Measurements from ENCODE around the gene HEATR9. TPM values are rescaled to one million over a fixed set of nuclear protein-coding genes. Genes with fewer than 3 reads are reported as not detected.

HEATR9 gene
- polyA plus RNA-seq, 2 of the 4 experiments (the other 2 are of a cell fraction), result not detected

DNA sequence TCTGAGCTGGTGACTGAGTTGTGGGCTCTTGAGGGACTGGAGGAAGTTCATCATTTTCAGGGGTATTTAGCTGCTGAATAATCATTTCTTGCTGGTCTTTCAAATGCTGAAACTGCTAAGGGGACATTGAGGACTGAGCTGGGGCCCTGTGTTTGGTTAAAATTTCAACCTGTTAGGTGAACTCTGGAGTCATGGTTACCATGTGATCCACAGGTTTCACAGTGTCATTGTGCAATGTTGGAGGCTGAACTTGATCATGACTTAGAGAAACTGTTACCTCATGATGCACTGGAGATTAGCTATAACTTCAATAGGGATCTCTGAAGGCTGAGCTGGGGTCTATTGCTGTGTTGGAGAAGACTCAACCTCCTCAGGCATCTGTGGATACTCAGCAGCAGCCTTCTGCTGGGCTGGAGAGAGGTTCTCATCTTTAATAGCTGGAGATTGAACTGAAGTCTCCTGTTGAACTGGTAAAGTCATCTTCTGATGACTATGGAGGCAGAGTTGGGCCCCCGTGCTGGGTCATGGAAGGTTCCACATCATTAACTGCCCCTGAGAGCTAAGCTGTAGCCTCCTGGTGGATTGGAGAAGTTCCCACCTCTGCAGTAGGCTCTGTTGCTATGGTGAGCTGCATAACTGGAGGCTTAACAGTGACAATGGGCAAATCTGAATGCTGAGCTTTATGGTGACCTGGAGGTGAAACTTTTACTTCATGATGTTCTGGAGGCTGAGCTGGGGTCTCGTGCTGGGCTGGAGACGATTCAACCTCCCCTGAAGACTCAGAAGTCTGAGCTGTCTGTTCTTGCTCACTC is 46.7 kb upstream of the HEATR9 start (continued):
- TF ChIP-seq, protein P1, sequence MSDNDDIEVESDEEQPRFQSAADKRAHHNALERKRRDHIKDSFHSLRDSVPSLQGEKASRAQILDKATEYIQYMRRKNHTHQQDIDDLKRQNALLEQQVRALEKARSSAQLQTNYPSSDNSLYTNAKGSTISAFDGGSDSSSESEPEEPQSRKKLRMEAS (IDR thresholded peaks at IDR 0.05), result no peak
- TF ChIP-seq HEYL (CRISPR knock-in tag; IDR thresholded peaks at IDR 0.05), result no peak
- TF ChIP-seq NFE2L2 (conservative IDR thresholded peaks at IDR 0.05; ENCODE audit: low read length), result no peak

DNA sequence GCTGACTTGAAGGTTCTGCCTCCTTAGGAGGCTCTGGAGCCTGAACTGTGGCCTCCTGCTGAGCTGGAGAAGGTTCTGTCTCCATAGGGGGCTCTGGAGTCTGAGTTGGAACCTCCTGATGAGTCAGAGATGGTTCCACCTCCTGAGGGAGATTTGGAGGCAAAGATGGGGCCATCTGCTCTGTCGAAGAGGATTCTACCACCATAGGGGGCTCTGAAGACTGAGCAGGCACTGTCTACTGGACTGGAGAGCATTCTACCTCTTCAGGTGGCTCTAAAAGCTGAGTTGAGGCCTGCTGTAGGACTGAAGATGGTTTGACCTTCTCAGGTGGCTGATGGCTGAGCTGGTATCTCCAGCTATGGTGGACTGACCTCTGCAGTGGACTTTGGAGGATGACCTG is 45.7 kb upstream of the HEATR9 start:
- FAIRE-seq, result no peak

DNA sequence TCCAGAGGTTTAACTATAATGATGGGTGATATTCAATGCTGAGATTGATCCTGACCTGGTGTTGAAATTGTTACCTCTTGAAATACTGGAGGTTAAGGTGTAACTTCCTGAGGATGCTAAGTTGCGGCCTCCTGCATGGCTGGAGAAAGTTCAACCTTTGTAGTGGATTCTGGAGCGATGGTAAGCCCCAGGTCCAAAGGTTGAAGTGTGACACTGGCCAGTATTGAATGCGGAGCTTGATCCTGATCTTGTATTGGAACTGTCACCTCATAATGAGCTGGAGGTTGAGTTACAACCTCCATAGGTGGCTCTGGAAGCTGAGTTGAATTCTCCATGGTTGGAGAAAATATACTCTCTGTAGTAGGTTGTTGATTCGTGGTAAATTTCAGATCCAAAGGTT is 44.9 kb upstream of the HEATR9 start:
- ATAC-seq (no peak), FAIRE-seq (no peak), DNase-seq (ENCODE audit: low read depth in 1 of 2, low spot score in 1 of 2) (no peak)
- no peak overlapping the region for H3K4me2 ChIP-seq
- 0 out of 3 replicates have a peak, but pooled peaks cover 3% of the 10 kb centered on the region for H3K9me3 ChIP-seq
- CTCF ChIA-PET, result interaction anchor here (0.7 to 1.5 kb wide), 5 partner anchors 10 to 56 kb away, joined by 3 to 5 read pairs (median 3); no protein-coding TSS in a partner anchor
- no peak overlapping the region for H3K27ac ChIP-seq
- H3K4me3 ChIP-seq, result no peak overlapping the region
- TF ChIP-seq JUN (IDR thresholded peaks at IDR 0.05), result no peak
- TF ChIP-seq TP53 (CRISPR knock-in tag; IDR thresholded peaks at IDR 0.05), result no peak
- TF ChIP-seq RFX5 (IDR thresholded peaks at IDR 0.05), result no peak
- no peak for TF ChIP-seq GATA3 (IDR thresholded peaks at IDR 0.05; ENCODE audit: borderline replicate concordance)
- TF ChIP-seq BHLHE40 (IDR thresholded peaks at IDR 0.05; ENCODE audit: low read depth, low read length), result no peak
- TF ChIP-seq, protein P2, sequence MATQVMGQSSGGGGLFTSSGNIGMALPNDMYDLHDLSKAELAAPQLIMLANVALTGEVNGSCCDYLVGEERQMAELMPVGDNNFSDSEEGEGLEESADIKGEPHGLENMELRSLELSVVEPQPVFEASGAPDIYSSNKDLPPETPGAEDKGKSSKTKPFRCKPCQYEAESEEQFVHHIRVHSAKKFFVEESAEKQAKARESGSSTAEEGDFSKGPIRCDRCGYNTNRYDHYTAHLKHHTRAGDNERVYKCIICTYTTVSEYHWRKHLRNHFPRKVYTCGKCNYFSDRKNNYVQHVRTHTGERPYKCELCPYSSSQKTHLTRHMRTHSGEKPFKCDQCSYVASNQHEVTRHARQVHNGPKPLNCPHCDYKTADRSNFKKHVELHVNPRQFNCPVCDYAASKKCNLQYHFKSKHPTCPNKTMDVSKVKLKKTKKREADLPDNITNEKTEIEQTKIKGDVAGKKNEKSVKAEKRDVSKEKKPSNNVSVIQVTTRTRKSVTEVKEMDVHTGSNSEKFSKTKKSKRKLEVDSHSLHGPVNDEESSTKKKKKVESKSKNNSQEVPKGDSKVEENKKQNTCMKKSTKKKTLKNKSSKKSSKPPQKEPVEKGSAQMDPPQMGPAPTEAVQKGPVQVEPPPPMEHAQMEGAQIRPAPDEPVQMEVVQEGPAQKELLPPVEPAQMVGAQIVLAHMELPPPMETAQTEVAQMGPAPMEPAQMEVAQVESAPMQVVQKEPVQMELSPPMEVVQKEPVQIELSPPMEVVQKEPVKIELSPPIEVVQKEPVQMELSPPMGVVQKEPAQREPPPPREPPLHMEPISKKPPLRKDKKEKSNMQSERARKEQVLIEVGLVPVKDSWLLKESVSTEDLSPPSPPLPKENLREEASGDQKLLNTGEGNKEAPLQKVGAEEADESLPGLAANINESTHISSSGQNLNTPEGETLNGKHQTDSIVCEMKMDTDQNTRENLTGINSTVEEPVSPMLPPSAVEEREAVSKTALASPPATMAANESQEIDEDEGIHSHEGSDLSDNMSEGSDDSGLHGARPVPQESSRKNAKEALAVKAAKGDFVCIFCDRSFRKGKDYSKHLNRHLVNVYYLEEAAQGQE (IDR thresholded peaks at IDR 0.05), result no peak
- TF ChIP-seq FOXS1 (CRISPR knock-in tag; IDR thresholded peaks at IDR 0.05), result no peak
- no peak for TF ChIP-seq HDAC2 (IDR thresholded peaks at IDR 0.05)
- TF ChIP-seq MAZ (IDR thresholded peaks at IDR 0.05; ENCODE audit: borderline replicate concordance, low read depth, low read length), result no peak
- no peak for TF ChIP-seq KDM5A (IDR thresholded peaks at IDR 0.05)
- TF ChIP-seq ZSCAN20 (CRISPR knock-in tag; IDR thresholded peaks at IDR 0.05), result no peak
- no peak for TF ChIP-seq CHD2 (IDR thresholded peaks at IDR 0.05; ENCODE audit: low read length, partially characterized antibody)
- 30% methylated on average over 4 of the region's 4 CpGs for WGBS (ENCODE audit: missing lambda C conversion rate)
- POLR2A ChIA-PET, result no interaction called here
- H3K4me1 ChIP-seq, result no peaks in the 10 kb centered on the region

More for the DNA sequence above, 45.7 kb upstream of the HEATR9 start:
- no peaks in the 10 kb centered on the region for H3K4me1 ChIP-seq
- no peak overlapping the region for H3K27ac ChIP-seq
- POLR2A ChIA-PET, result no interaction called here
- H3K9me3 ChIP-seq, result 0 out of 3 replicates have a peak, but pooled peaks cover 3% of the 10 kb centered on the region
- no peak overlapping the region for H3K4me2 ChIP-seq
- 18% methylated on average over 1 of the region's 1 CpG for WGBS (ENCODE audit: missing lambda C conversion rate)
- H3K4me3 ChIP-seq, result no peak overlapping the region
- CTCF ChIA-PET, result interaction anchor here (0.7 to 1.5 kb wide), 3 partner anchors 12 to 55 kb away, joined by 3 to 5 read pairs (median 4); no protein-coding TSS in a partner anchor
- TF ChIP-seq, protein P3, sequence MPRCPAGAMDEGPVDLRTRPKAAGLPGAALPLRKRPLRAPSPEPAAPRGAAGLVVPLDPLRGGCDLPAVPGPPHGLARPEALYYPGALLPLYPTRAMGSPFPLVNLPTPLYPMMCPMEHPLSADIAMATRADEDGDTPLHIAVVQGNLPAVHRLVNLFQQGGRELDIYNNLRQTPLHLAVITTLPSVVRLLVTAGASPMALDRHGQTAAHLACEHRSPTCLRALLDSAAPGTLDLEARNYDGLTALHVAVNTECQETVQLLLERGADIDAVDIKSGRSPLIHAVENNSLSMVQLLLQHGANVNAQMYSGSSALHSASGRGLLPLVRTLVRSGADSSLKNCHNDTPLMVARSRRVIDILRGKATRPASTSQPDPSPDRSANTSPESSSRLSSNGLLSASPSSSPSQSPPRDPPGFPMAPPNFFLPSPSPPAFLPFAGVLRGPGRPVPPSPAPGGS (IDR thresholded peaks at IDR 0.05), result no peak
- TF ChIP-seq, protein P4, sequence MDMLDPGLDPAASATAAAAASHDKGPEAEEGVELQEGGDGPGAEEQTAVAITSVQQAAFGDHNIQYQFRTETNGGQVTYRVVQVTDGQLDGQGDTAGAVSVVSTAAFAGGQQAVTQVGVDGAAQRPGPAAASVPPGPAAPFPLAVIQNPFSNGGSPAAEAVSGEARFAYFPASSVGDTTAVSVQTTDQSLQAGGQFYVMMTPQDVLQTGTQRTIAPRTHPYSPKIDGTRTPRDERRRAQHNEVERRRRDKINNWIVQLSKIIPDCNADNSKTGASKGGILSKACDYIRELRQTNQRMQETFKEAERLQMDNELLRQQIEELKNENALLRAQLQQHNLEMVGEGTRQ (IDR thresholded peaks at IDR 0.05), result no peak
- TF ChIP-seq PHF8 (IDR thresholded peaks at IDR 0.05; ENCODE audit: borderline replicate concordance, low read depth), result no peak
- DNase-seq (ENCODE audit: low read depth in 1 of 2, low spot score in 1 of 2), result no peak
- ATAC-seq, result no peak
